Esophagus (tissue), 2 donors: ENCODE measurements around the gene ADAMTSL2. TPM values are rescaled to one million over a fixed set of nuclear protein-coding genes. Genes with fewer than 3 reads are reported as not detected.
"Not testable (repeated sequence)": the region's sequence is repeated elsewhere in the genome, so short reads cannot be mapped to it uniquely, and the experiment has no call there.

Experiments used
- H3K27ac ChIP-seq, 2 donors: one replicate each; pipeline ENCODE4 v1.5.1; 2013; ENCODE audit warnings: low read depth in 2 of 2, mild to moderate bottlenecking in 2 of 2, inconsistent platforms in 1 of 2, low read length in 1 of 2, moderate library complexity in 1 of 2
- H3K27me3 ChIP-seq, 2 donors: one replicate each; pipeline ENCODE4 v1.6.1; 2013; ENCODE audit warnings: low read length in 2 of 2, control low read depth in 1 of 2, mild to moderate bottlenecking in 1 of 2; ENCODE audit not compliant: insufficient read depth in 2 of 2, control insufficient read depth in 1 of 2
- H3K36me3 ChIP-seq, 2 donors: one replicate each; pipeline ENCODE4 v1.6.1; 2013; ENCODE audit warnings: low read length in 1 of 2; ENCODE audit not compliant: control insufficient read depth in 2 of 2, insufficient read depth in 2 of 2
- H3K4me1 ChIP-seq, 2 donors: one replicate each; pipeline ENCODE4 v1.6.1; 2013; ENCODE audit warnings: low read length in 1 of 2; ENCODE audit not compliant: control insufficient read depth in 2 of 2, insufficient read depth in 2 of 2
- H3K4me3 ChIP-seq, 2 donors: one replicate each; pipeline ENCODE4 v1.5.1; 2013; ENCODE audit warnings: low read length in 2 of 2, mild to moderate bottlenecking in 2 of 2, low read depth in 1 of 2, moderate library complexity in 1 of 2
- H3K9me3 ChIP-seq, 2 donors: one replicate each; pipeline ENCODE4 v1.6.1; 2013; ENCODE audit warnings: mild to moderate bottlenecking in 2 of 2, low read depth in 1 of 2, low read length in 1 of 2, moderate library complexity in 1 of 2; ENCODE audit not compliant: control insufficient read depth in 2 of 2, insufficient read depth in 1 of 2
- WGBS, 2 donors: extraction: QIAGEN DNeasy Blood & Tissue Kit; methylation state at CpG; one replicate each; pipeline ENCODE4 v1.1.7; 2013; 5-methylcytosine and 5-hydroxymethylcytosine counted together
- polyA plus RNA-seq, 2 donors: library from polyadenylated mRNA; stranded (reverse); fragments of 200-250 nt; gene quantifications; one replicate each; pipeline ENCODE4 v1.2.3, GENCODE V29; 2013
- donor health status: healthy with polysubstance abuse.
- donor health status: Bipolar disorder and iron deficiency.

The ADAMTSL2 gene
- polyA plus RNA-seq, 2 donors, result 0.60 to 1.0 TPM

DNA sequence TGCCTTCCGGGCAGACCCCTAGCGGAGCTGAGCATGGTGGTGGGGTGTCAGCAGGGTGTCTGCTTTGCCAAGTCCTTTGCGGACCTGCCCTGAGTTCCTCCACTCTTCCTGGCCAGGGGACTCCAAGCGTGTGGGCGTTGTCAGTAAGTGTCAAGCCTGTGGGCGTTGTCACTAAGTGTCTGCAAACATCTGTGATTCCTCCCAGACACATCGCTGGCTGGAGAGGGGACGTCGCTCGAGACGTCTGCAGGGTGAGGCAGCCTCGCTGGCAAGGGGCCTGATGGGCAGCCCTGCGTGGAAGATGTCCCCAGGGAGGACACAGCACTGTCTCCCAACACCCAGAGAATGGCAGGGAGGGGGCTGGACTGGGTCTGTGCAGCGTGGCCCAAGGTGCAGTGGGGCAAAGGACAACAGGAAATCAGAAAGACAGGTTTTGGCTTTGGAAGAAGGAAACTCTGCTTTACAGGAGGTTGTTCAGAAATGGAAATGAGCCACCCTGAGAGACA is 28.8 kb downstream of the ADAMTSL2 start:
- WGBS, 2 donors, result 8 to 13% methylated on average over 14 of the region's 14 CpGs

DNA sequence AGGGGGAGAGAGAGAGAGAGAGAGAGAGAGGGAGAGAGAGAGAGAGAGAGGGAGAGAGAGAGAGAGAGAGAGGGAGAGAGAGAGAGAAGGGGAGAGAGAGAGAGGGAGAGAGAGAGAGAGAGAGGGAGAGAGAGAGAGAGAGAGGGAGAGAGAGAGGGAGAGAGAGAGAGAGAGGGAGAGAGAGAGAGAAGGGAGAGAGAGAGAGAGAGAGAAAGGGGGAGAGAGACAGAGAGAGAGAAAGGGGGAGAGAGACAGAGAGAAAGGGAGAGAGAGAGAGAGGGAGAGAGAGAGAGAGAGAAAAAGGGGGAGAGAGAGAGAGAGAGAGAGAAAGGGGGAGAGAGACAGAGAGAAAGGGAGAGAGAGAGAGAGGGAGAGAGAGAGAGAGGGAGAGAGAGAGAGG is 29.3 kb downstream of the ADAMTSL2 start:
- H3K27me3 ChIP-seq, H3K4me3 ChIP-seq, H3K27ac ChIP-seq, H3K4me1 ChIP-seq, H3K9me3 ChIP-seq, H3K36me3 ChIP-seq: not testable (repeated sequence)

More for the DNA sequence above, 28.8 kb downstream of the ADAMTSL2 start:
- no peak overlapping the region for H3K4me3 ChIP-seq
- peaks cover 0 to 2% of the 10 kb centered on the region in 2 donors for H3K27me3 ChIP-seq
- H3K27ac ChIP-seq, result no peak overlapping the region
- H3K9me3 ChIP-seq, result no peaks in the 10 kb centered on the region
- peaks cover 2 to 9% of the 10 kb centered on the region in 2 donors for H3K4me1 ChIP-seq
- no peaks in the 10 kb centered on the region for H3K36me3 ChIP-seq

DNA sequence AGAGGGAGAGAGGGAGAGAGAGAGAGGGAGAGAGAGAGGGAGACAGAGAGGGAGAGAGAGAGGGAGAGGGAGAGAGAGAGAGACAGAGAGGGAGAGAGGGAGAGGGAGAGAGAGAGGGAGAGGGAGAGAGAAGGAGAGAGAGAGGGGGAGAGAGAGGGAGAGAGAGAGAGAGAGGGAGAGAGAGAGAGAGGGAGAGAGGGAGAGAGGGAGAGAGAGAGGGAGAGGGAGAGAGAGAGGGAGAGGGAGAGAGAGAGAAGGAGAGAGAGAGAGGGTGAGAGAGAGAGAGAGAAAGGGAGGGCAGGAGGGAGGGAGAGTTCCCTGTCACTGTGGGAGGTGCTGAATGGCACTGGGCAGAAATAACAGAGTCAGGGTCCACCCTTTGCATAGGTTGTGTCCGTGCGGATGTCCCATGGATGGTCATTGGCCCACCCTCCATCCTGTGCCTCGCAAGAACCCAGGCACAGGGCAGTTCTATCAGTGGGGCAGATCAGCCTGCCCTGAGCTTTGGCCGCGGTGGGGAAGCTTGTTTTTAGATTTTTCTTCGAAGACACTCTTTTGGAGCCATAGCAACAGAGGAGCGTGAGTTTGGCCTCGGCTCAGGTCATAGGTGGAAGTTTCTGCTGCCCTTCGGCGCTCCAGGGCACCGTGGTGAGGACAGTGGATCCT is 30.1 kb downstream of the ADAMTSL2 start:
- H3K36me3 ChIP-seq, result no peaks in the 10 kb centered on the region
- no peak overlapping the region for H3K4me3 ChIP-seq
- H3K27ac ChIP-seq, result peak overlapping the region; percentile 62 to 76
- peaks cover 0 to 2% of the 10 kb centered on the region in 2 donors for H3K27me3 ChIP-seq
- H3K9me3 ChIP-seq, result no peaks in the 10 kb centered on the region
- H3K4me1 ChIP-seq, result peaks cover 2 to 9% of the 10 kb centered on the region in 2 donors
- WGBS, 2 donors, result 69 to 81% methylated on average over 11 of the region's 11 CpGs

DNA sequence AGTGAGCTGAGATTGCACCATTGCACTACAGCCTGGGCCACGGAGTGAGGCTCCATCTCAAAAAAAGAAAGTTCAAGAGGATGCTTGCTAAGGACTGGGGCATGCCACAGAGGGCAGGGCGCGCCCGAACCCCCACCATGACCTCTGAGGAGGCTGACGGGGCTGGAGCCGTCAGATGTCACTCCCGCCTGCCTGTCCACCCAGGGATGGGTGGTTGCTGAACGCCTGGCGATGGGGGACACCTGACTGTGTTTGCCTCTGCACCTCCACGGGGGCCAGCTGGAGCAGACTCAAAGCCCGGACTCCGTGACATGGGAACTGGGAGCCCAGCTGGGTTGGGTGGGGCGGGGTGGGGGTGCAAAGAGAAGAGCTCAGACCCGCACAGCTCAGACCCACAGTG is 31.9 kb downstream of the ADAMTSL2 start:
- no peak overlapping the region for H3K27ac ChIP-seq
- H3K27me3 ChIP-seq, result peaks cover 0 to 2% of the 10 kb centered on the region in 2 donors
- 83 to 85% methylated on average over 14 of the region's 14 CpGs for WGBS, 2 donors

DNA sequence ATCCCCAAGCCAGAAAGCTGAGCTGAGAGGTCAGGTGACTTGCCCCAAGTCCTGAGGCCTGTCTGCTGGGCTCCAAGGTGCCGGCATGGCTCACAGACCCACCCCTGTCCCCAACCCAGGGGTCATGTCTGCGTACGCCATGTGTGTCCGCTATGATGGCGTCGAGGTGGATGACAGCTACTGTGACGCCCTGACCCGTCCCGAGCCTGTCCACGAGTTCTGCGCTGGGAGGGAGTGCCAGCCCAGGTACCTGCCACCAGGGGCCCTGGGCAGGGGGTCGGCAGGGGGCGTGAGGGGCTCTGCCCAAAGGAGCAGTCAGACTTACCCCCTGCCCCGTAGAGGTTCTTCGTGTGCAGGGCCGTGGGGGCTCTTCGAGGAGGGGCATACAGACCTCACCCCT is 32.3 kb downstream of the ADAMTSL2 start:
- Histone ChIP-seq H3K27me3 (peaks cover 0 to 2% of the 10 kb centered on the region in 2 donors), H3K27ac (no peak overlapping the region), H3K9me3 (no peaks in the 10 kb centered on the region), H3K4me1 (peaks cover 2 to 6% of the 10 kb centered on the region in 2 donors), H3K4me3 (no peak overlapping the region), H3K36me3 (no peaks in the 10 kb centered on the region)
- WGBS, 2 donors, result 89 to 90% methylated on average over 17 of the region's 17 CpGs

More for the DNA sequence above, 31.9 kb downstream of the ADAMTSL2 start:
- Histone ChIP-seq H3K36me3 (no peaks in the 10 kb centered on the region), H3K4me1 (peaks cover 2 to 6% of the 10 kb centered on the region in 2 donors), H3K9me3 (no peaks in the 10 kb centered on the region), H3K4me3 (no peak overlapping the region)

DNA sequence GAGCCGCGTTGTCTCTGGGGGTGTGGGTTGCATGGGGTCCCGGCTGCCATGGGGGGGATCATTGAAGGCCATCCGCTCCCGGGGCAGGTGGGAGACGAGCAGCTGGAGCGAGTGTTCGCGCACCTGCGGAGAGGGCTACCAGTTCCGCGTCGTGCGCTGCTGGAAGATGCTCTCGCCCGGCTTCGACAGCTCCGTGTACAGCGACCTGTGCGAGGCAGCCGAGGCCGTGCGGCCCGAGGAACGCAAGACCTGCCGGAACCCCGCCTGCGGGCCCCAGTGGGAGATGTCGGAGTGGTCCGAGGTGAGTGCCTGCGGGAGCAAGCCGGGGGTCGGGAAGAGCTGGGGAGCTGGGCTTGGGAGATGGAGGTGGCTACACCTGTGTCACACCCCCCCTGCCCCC is 33.7 kb downstream of the ADAMTSL2 start:
- Histone ChIP-seq H3K36me3 (no peaks in the 10 kb centered on the region), H3K4me1 (peaks cover 5 to 9% of the 10 kb centered on the region in 2 donors), H3K4me3 (no peak overlapping the region), H3K27ac (no peak overlapping the region), H3K9me3 (no peaks in the 10 kb centered on the region), H3K27me3 (peaks cover 0 to 2% of the 10 kb centered on the region in 2 donors)
- 89 to 90% methylated on average over 33 of the region's 33 CpGs for WGBS, 2 donors

DNA sequence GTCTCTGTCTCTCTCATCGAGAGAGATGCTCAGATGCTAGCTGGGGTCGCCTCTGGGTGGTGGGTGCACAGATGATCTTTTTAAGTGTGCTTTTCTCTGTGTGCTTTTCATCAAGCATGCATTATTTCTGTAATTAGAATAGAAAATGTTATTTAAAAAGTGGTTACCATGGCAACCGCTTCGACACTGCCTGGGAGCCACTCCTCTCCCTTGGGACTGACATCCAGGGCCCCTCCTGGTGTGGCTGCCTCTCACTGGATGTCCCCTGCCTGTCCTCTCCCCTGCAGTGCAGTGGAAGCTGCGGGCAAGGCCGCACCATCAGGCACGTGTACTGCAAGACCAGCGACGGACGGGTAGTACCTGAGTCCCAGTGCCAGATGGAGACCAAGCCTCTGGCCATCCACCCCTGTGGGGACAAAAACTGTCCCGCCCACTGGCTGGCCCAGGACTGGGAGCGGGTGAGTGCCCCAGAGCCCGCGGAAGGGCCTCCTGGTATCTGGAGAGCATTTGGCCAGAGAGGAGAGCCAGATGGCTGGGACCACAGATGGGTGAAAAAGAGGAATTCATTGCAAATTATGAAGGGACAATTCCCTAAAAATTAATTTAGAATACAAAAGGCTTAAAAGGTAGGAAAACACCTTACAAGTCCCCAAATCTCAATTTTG is 34.7 kb downstream of the ADAMTSL2 start:
- H3K27ac ChIP-seq, result no peak overlapping the region
- H3K27me3 ChIP-seq, result peaks cover 0 to 2% of the 10 kb centered on the region in 2 donors
- H3K4me3 ChIP-seq, result no peak overlapping the region
- peaks cover 2 to 9% of the 10 kb centered on the region in 2 donors for H3K4me1 ChIP-seq
- H3K9me3 ChIP-seq, result no peaks in the 10 kb centered on the region
- 81 to 83% methylated on average over 14 of the region's 14 CpGs for WGBS, 2 donors
- no peaks in the 10 kb centered on the region for H3K36me3 ChIP-seq

DNA sequence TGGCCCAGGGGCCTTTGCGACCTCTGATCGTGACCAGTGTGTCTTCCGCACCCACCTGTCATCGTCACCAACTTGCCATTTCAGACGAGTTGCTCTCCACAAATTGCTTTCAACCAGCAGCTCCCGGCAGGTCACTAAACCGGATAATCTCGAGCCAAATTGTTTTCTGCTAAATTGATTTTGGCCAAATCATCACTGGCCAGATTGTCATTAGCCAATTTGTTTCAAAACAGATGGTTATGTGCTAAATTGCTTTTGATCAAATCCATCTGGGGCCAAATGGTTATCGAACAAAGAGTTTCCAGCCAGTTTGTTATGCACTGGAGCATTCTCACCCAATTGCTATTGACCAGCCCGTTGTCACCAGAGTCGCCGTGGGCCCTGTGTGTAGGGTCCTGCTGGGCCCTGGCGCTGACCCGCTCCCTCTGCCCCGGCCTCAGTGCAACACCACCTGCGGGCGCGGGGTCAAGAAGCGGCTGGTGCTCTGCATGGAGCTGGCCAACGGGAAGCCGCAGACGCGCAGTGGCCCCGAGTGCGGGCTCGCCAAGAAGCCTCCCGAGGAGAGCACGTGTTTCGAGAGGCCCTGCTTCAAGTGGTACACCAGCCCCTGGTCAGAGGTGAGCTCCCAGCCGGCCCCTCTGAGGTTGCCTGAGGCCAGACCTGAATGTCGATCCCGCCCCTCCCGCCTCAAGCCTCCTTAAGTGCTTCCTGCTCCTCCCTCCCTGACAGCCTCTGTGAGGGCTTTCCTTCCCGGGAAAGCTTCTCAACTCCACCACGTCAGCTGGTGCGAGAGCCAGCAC is 35.6 kb downstream of the ADAMTSL2 start:
- Histone ChIP-seq H3K4me3 (no peak overlapping the region), H3K36me3 (no peaks in the 10 kb centered on the region)

DNA sequence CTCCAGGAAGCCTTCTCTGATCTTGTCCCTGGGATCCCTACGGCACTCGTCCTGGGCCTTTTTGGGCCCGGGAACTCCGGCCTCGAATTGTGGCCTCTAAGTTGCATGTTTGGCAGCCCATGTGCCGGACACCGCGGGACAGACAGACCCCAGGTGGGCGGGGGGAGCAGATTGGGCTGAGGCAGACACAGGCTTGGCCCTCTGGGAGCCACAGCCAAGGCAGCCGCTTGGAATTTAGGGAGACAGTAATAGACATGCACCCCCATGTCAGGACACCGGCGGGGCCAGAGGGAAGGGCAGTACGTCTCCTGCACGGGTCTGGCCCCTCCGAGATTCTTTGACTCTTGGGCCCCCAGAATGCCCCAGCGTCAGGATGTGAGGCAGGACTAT is 36.2 kb downstream of the ADAMTSL2 start:
- peaks cover 0 to 2% of the 10 kb centered on the region in 2 donors for H3K27me3 ChIP-seq
- H3K9me3 ChIP-seq, result no peaks in the 10 kb centered on the region
- peaks cover 2 to 9% of the 10 kb centered on the region in 2 donors for H3K4me1 ChIP-seq
- H3K27ac ChIP-seq, result no peak overlapping the region
- WGBS, 2 donors, result 82% methylated on average over 14 to 16 of the region's 16 CpGs
- H3K4me3 ChIP-seq, result no peak overlapping the region
- no peaks in the 10 kb centered on the region for H3K36me3 ChIP-seq

More for the DNA sequence above, 35.6 kb downstream of the ADAMTSL2 start:
- Histone ChIP-seq H3K27ac (no peak overlapping the region), H3K4me1 (peaks cover 2 to 9% of the 10 kb centered on the region in 2 donors), H3K9me3 (no peaks in the 10 kb centered on the region), H3K27me3 (peaks cover 0 to 2% of the 10 kb centered on the region in 2 donors)
- WGBS, 2 donors, result 75 to 77% methylated on average over 36 of the region's 36 CpGs
